ENCODE measurements around the gene ARHGAP15. TPM values are rescaled to one million over a fixed set of nuclear protein-coding genes. Genes with fewer than 3 reads are reported as not detected.

Gene ARHGAP15
- polyA plus RNA-seq, 1 donor from 2014 or later = 0.30 TPM

DNA sequence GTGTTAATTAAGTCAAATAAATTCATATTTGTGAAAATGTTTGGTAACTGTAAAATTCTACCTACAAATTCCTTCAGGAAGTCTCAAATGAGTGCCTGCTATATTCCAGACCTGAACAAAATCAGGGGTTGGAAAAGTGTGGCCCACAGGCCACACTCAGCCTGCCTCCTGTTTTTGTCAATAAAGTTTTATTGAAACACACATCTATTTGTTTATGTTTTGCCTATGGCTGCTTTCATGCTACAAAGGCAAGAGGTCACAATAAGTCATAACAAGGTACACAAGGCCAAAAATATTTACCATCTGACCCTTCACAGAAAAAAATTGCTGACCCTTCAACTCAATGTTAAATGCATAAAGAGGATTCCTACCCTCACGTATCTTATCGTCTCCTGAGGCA, 581.7 kb downstream of the ARHGAP15 start:
- Histone ChIP-seq H3K4me2 (ENCODE audit: low read length) (no peak overlapping the region), H3K27ac (ENCODE audit: low read length) (no peak overlapping the region), H4K20me1 (ENCODE audit: insufficient read depth) (no peaks in the 10 kb centered on the region), H3K9ac (ENCODE audit: low read length) (no peak overlapping the region), H3K27me3 (ENCODE audit: insufficient read depth, low read depth, low read length) (no peaks in the 10 kb centered on the region), H2AFZ (ENCODE audit: low read depth, low read length) (no peak overlapping the region), H3K36me3 (ENCODE audit: insufficient read depth, low read length) (no peaks in the 10 kb centered on the region), H3K4me3 (ENCODE audit: low read length) (no peak overlapping the region), H3K79me2 (replicated peaks; ENCODE audit: insufficient read depth, low read length) (no peaks in the 10 kb centered on the region), H3F3A (ENCODE audit: insufficient read depth, low read length, poor library complexity, severe bottlenecking) (no peaks in the 10 kb centered on the region), H3K9me3 (ENCODE audit: low read length) (no peaks in the 10 kb centered on the region), H3K9me2 (ENCODE audit: insufficient read depth, low read length) (no peaks in the 10 kb centered on the region)
- TF ChIP-seq EZH2 (IDR thresholded peaks at IDR 0.05; ENCODE audit: borderline replicate concordance, insufficient read depth, low read length, poor library complexity, severe bottlenecking) (no peak), RAD21 (conservative IDR thresholded peaks at IDR 0.05) (no peak), EP300 (conservative IDR thresholded peaks at IDR 0.05; ENCODE audit: poor library complexity, severe bottlenecking) (no peak), MXI1 (conservative IDR thresholded peaks at IDR 0.05; ENCODE audit: poor library complexity, severe bottlenecking) (no peak), TAF1 (IDR thresholded peaks at IDR 0.05; ENCODE audit: low read depth) (no peak), SMC3 (conservative IDR thresholded peaks at IDR 0.05; ENCODE audit: poor library complexity) (no peak), POLR2AphosphoS5 (IDR thresholded peaks at IDR 0.05) (no peak)
- TF ChIP-seq, protein P1, sequence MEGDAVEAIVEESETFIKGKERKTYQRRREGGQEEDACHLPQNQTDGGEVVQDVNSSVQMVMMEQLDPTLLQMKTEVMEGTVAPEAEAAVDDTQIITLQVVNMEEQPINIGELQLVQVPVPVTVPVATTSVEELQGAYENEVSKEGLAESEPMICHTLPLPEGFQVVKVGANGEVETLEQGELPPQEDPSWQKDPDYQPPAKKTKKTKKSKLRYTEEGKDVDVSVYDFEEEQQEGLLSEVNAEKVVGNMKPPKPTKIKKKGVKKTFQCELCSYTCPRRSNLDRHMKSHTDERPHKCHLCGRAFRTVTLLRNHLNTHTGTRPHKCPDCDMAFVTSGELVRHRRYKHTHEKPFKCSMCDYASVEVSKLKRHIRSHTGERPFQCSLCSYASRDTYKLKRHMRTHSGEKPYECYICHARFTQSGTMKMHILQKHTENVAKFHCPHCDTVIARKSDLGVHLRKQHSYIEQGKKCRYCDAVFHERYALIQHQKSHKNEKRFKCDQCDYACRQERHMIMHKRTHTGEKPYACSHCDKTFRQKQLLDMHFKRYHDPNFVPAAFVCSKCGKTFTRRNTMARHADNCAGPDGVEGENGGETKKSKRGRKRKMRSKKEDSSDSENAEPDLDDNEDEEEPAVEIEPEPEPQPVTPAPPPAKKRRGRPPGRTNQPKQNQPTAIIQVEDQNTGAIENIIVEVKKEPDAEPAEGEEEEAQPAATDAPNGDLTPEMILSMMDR (IDR thresholded peaks at IDR 0.05; ENCODE audit: poor library complexity, severe bottlenecking) = no peak
- TF ChIP-seq, protein P2, sequence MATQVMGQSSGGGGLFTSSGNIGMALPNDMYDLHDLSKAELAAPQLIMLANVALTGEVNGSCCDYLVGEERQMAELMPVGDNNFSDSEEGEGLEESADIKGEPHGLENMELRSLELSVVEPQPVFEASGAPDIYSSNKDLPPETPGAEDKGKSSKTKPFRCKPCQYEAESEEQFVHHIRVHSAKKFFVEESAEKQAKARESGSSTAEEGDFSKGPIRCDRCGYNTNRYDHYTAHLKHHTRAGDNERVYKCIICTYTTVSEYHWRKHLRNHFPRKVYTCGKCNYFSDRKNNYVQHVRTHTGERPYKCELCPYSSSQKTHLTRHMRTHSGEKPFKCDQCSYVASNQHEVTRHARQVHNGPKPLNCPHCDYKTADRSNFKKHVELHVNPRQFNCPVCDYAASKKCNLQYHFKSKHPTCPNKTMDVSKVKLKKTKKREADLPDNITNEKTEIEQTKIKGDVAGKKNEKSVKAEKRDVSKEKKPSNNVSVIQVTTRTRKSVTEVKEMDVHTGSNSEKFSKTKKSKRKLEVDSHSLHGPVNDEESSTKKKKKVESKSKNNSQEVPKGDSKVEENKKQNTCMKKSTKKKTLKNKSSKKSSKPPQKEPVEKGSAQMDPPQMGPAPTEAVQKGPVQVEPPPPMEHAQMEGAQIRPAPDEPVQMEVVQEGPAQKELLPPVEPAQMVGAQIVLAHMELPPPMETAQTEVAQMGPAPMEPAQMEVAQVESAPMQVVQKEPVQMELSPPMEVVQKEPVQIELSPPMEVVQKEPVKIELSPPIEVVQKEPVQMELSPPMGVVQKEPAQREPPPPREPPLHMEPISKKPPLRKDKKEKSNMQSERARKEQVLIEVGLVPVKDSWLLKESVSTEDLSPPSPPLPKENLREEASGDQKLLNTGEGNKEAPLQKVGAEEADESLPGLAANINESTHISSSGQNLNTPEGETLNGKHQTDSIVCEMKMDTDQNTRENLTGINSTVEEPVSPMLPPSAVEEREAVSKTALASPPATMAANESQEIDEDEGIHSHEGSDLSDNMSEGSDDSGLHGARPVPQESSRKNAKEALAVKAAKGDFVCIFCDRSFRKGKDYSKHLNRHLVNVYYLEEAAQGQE (IDR thresholded peaks at IDR 0.05; ENCODE audit: borderline replicate concordance) = no peak

DNA sequence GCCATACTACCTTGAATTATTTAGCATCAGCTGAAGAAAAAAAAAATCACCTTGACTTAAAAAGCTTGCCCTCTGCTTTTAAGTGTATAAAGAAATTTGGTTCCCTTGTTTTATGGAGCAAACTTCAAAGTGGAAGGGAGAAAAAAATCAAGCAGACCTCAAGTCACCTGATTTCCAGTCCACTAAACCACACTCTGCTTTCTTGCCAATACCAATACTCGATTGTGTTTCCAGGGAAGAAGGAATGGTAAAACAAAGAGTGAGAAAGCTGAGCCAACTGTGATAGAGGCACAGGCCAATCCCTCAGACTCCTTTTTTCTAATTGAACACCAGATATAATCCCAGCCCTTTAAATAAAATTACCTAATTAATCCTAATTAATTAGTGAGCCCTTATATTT, 587.3 kb downstream of the ARHGAP15 start:
- no peak overlapping the region for H3K4me2 ChIP-seq (ENCODE audit: low read length)

More for the DNA sequence above, 587.3 kb downstream of the ARHGAP15 start:
- Histone ChIP-seq H3F3A (ENCODE audit: insufficient read depth, low read length, poor library complexity, severe bottlenecking) (no peaks in the 10 kb centered on the region), H3K4me3 (ENCODE audit: low read length) (no peak overlapping the region), H3K79me2 (replicated peaks; ENCODE audit: insufficient read depth, low read length) (no peaks in the 10 kb centered on the region), H3K9me3 (ENCODE audit: low read length) (no peaks in the 10 kb centered on the region), H3K36me3 (ENCODE audit: insufficient read depth, low read length) (no peaks in the 10 kb centered on the region), H2AFZ (ENCODE audit: low read depth, low read length) (no peak overlapping the region), H3K9ac (ENCODE audit: low read length) (no peak overlapping the region), H3K9me2 (ENCODE audit: insufficient read depth, low read length) (no peaks in the 10 kb centered on the region), H3K27ac (ENCODE audit: low read length) (no peak overlapping the region), H3K27me3 (ENCODE audit: insufficient read depth, low read depth, low read length) (no peaks in the 10 kb centered on the region), H4K20me1 (ENCODE audit: insufficient read depth) (no peaks in the 10 kb centered on the region)
- TF ChIP-seq TAF1 (IDR thresholded peaks at IDR 0.05; ENCODE audit: low read depth) (no peak), EP300 (conservative IDR thresholded peaks at IDR 0.05; ENCODE audit: poor library complexity, severe bottlenecking) (no peak), POLR2AphosphoS5 (IDR thresholded peaks at IDR 0.05) (no peak), EZH2 (IDR thresholded peaks at IDR 0.05; ENCODE audit: borderline replicate concordance, insufficient read depth, low read length, poor library complexity, severe bottlenecking) (no peak), MXI1 (conservative IDR thresholded peaks at IDR 0.05; ENCODE audit: poor library complexity, severe bottlenecking) (no peak), SMC3 (conservative IDR thresholded peaks at IDR 0.05; ENCODE audit: poor library complexity) (no peak), RAD21 (conservative IDR thresholded peaks at IDR 0.05) (no peak)
- TF ChIP-seq, protein P1 (IDR thresholded peaks at IDR 0.05; ENCODE audit: poor library complexity, severe bottlenecking) = no peak
- TF ChIP-seq, protein P2 (IDR thresholded peaks at IDR 0.05; ENCODE audit: borderline replicate concordance) = no peak
